Measurements from ENCODE around the gene SERP2. TPM values are rescaled to one million over a fixed set of nuclear protein-coding genes. Genes with fewer than 3 reads are reported as not detected.

SERP2 gene
- total RNA-seq, 1 donor from 2014 or later: not detected

DNA sequence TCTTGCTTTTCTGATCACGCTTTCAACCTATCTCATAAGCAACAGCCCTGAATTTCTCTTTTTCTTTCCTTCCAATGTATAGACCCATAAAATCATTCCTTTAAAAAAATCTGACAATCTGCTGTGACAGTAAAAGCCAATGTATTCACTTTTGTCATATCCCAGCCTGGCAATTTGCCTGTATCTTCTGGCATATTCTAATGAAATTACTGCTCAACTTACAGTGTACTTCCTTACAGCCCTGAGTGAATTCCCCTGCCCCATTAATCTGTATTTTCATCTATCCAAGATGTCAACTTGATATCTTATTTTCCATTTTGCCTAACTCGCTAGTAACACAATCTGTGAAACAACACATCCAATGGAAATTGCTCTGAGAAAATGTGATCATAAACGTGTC is 18.0 kb upstream of the SERP2 start:
- intact Hi-C loops (cut with micrococcal nuclease): no loop called here

DNA sequence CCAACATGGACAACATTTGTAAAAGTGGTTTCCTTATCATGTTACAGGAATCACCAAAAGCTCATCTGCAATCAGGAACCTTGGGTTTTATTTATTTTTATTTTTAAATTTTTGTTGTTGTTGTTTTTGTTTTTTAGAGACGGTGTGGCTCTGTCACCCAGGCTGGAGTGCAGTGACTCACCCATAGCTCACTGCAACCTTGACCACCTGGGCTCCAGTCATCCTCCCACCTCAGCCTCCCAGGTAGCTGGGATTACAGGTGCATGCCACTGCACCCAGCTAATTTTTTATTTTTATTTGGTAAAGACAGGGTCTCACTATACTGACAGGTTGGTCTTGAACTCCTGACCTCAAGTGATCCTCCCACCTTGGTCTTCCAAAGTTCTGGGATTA is 13.6 kb upstream of the SERP2 start:
- intact Hi-C loops (cut with micrococcal nuclease): no loop called here

DNA sequence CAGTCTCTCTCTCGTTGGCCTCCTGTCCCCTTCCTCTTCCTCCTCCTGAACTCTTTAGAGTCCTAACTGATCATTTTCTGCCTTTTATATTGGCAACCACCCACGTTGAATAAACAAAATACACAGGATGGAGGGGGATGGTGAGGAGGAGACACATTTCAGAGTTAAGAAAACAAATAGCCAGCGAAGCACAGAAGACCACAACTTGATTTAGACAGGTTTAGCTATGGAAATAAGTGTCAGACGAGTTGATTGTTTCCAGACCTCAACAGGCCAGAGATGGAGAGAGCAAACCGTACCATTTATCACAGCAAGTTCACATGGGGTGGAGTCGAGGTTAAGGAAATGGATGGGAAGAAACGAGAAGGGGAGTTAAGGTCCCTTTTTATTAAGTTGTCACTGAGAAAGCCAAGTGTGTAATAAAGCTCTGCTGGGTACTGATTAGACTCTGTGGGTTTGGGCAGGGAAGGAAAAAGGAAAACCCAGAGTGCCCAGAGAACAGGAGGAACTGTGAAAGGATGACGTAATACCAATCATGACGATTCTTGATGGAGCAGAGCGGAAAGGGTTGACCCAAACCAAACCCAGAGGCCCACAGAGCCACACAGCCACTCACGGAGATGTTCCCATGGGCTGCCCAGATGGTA is 11.1 kb upstream of the SERP2 start:
- intact Hi-C loops (cut with micrococcal nuclease): no loop called here

DNA sequence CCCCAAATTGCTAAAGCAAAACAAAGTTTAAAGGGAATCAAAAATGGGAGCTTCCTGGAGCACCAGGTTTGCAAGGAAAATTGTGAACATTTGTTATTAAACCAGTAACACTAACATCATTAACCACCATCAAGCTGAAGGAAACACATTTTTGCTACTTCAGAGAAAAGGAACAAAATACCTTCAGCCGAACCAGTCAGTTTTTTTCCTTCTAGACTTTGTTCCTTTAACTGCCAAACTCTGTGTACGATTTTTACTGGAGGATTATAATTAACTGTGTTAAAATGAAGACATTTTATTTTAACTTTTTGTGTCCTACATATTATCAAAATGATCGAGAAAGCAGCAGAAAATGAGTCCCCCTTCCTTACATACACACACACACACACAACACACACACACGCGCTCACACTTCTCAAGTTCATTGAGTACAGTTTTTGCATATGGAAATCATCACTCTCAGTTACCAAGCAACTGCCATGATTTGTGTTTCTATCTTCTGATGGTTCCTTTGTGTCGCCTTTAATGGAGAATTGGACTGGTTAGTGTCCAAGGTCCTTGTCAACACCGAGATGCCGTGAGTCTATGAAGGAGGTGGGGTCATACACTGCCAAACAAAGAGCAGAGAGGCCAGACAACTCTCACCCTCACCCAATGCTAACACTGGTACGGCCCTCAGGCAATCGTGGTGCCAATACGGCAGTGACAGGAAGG is 9.8 kb upstream of the SERP2 start:
- intact Hi-C loops (cut with micrococcal nuclease): no loop called here

DNA sequence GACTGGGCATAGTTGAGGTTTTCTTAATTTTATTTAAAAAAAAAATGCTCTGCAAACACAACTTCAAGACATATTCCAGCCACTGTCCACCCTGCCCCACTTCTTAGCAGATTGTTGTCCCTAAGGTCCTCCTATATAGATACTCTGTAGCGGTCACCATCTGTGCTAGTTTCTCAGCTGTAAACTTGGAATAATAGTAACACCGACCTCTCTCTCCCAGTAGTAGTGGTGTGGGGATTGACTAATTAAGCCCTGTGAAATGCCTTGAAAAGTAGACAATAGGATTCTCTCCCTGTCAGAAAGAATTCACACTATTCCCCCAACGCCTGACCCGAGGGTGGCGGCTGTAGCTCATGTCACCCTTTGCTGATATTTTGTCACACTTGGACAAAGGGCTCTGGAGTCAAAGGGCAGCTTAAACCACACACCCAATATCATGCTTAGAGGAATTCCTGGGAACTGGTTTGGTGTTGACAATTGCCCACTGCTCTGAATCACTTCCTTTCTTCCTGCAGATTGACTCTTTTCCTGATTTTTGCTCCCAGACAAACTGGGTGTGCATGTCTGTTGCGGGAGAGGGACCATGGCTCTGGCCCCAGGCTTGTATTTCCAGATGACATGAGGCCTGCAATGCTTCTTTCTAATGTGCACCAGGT is 9.2 kb upstream of the SERP2 start:
- intact Hi-C loops (cut with micrococcal nuclease): no loop called here

DNA sequence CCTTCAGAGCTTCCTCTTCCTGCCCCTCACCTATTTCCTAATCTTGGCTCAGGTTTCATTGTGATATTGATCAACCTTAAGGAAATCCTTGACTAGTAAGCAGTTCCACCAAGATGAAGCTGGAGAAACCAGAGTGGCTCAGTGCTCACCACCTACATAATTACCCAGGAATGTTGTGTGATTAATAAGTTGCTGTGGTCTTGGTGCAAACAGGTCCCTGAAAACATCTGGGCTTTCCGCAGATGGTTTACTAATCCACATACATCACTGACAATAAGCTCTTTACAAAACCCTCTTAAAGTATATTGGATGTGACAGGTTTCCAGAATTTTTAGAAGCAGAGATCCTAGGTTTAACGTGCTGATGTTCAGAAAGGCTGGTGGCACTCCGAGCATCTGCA is 8.6 kb upstream of the SERP2 start:
- intact Hi-C loops (cut with micrococcal nuclease): no loop called here

DNA sequence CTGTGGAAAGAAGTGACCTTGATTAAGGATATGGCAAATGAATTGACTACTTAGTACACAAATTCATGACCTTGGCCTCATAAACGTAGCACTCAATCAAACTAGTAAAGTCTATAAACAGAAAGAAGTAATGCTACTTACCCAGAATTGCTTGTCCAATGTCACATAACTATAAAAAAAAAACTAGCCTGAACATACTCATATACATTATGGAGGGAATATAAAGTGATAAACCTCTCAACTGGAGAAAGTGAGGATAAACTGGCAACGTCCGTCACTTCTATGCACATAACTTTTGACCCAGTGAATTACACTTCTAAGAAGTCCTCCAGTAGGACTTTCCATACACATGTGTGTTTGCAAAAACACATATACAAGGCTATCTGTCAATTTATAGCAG is 7.7 kb upstream of the SERP2 start:
- intact Hi-C loops (cut with micrococcal nuclease): no loop called here

DNA sequence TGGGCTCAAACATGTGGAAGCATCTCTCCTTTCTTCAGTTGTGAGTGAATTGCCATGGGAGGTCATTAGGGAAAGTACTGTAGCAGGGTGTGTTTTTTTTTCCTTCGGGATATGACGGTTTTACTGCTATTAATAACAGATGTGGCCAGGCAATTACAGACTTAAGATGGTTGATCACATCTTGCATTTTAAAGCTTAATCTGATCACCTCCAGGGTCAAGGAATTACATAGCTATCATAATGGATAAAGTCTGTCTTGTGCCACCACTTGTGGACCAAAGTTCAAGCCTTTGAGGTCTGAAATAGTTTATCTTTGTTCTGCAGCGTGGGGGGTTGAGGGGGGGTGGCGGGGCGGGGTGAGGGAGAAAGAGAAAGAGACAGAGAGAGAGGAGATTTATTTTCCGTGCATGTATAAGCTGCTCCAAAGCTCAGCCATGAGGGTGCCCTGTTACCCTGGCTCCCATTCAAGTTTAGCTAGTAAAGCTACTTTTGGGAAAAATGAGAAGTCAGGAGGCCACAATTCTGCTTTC is 5.5 kb upstream of the SERP2 start:
- intact Hi-C loops (cut with micrococcal nuclease): no loop called here

DNA sequence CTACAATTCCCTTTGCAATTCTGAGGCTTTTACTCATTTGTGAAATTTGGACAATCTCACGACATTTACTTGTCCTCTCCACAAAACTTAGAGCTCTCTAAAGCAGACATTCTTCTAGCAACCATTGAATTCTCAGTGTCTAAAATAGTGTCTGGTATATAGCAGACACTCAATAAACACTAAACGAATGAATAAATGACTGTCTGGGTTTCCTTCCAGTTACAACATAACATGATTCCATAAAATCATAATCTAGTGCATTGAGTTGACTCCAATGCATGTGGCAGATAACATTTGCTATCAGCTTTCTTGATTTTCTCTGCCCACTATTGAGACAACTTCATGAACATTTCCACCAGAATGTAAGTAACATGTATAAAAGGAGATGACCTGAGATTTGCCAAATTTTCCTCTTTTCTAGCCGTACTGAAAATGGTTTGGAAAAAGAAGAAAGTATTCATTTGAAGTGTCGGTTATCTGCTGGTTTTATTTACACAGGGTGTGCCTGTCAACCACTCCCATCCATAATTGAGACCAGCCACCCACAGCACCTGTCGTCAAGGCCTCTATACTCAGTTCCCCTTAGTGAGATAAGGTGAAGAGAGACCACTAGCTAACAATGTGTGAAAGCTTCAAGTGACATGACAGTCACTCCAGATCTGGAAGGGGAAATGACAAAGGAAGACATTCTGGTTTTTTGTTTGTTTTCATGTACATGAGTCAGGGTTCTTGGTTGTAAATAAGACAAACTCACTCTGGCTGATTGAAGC is 4.8 kb upstream of the SERP2 start:
- intact Hi-C loops (cut with micrococcal nuclease): no loop called here

DNA sequence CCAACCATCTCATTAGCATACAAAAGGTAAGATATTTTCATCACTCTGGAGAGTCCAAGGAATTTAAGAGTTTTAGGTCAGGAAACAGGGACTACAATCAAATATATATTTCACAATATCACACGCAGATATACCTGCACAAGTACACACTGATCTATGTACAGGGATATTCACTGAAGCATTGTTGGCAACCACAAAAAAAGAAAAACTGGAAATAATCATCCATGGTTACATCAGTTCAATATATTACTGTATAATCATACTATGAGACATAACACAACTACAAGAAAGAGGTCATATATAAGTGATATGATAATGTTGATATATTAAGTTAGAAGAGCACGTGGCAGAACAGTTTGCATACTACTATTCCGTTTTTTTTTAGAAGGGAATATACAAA is 2.2 kb upstream of the SERP2 start:
- intact Hi-C loops (cut with micrococcal nuclease): no loop called here

DNA sequence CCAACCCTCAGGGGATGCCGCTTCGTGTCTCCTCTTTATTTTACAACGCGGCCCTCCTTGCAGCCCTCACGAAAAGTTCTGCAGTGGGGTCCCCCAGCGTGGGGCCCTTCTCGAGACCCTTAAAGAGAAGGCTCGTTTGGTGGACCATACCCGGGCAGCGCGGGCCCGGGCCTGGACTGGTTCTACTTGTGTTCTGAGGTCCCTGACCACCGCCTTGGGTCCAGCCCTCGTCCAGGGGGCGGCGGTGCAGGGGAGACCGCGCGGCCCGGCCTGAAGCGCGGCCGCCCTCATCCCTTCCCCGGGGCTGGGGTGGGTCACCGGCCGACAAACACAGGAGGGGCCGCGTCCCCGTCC is 400 bp upstream of the SERP2 start:
- intact Hi-C loops (cut with micrococcal nuclease): no loop called here

DNA sequence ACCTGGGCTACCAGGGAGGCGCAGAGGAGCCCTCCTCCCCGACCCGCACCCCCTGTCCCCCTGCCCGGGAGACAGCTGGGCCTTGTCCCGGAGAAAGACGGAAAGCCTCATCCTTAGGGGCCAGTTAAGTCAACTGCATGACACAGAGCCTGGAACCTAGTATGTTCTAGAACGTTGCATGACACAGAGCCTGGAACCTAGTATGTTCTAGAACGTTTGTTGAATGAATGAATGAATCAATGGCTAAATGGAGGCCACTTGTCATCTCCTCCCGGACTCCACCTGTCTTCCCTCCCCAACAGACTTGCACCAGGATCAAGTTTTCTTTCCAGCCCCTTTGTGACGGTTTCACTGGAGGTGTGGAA is 706 bp downstream of the SERP2 start:
- intact Hi-C loops (cut with micrococcal nuclease): no loop called here

DNA sequence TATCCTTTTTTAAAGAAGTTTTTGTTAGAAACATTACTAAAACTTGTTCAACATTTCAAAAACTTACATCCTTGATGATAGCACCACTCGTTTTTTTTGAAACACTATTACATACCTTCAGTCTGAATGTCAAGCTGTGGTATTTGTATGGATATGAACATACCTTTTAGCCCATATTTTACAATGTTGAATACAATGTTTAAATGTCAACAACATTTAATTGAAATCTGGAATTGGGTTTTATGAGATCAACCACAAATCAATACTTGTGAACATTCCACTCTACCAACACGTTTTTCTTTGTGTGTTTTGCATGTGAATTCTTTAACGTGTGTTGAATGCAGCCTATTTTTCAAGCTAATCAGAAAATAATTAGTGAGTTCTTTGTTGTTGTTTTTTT is 4.7 kb downstream of the SERP2 start:
- intact Hi-C loops (cut with micrococcal nuclease): no loop called here

DNA sequence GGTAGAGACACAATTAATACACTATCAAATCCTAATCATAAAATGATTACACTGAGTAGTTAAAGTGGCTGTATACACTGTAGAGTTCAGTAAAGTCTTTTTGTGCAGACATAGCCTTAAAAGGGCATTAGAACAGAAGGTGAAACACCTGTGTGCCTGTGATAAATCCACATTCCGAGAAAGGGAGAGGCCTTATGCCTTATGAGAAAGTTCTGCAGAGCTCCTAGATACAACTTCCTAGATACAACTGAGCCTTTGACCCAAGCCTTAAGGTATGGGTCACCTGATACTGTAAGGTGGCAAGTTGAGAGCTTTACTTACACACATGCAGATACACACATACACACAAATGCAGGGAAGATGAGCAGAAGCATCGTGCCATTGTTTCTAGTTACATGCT is 6.3 kb downstream of the SERP2 start:
- intact Hi-C loops (cut with micrococcal nuclease): no loop called here

DNA sequence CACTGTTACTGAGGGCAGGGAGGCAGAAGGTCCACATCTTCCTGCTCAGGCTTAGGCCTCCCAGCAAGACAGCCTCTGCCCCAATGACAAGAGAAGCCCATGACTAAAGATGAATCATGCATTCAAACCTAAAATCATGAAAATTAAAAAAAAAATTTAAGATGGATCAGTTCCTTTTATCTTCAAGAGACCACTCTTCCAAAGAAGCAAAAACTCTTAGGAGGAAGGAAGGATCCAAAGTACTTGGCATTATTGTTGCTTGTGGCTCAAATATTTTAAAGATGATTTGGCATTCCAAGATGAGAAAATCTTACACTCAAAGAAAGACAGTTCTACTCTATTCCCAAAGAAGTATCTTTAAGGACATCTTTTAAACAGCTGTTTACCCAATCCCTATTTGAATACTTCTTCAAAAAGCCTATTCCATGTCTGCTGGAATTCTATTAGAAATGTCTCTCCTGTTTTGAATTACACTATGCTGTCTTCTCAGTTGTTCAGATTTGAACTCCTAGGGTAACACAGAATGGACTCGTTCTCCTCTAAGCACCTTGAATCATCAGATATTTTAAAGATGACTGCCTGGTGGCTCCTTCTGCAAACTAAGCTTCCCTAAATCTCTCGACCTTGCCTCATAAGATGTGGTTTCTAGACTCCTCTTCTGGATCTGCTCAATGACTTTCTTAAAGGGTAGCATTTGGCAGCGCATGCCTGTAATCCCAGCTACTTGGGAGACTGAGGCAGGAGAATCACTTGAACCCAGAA is 7.0 kb downstream of the SERP2 start:
- intact Hi-C loops (cut with micrococcal nuclease): no loop called here

DNA sequence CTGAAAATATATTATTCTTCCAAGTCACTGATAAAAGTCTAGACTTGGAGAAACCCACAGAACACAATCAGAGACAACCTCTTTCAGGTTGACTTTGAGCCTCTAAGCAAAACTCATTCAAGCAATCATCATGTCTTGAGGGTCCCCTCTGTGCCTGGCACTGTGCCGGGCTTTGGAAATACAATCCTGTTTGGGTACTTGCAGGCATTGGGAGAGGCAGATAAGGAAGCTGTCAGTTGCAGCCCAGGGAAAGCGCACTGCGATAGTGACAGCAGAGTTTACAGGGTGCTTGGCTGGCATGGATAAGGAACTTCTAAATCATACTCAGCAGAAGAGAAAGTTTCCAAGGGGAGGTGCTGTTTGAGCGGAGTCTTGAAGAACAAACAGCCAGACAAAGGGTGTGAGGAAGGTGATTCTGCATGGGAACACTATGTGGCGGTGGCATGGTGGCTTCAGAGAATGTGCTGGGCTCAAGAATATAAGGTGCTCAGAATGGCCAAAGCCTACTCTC is 9.1 kb downstream of the SERP2 start:
- intact Hi-C loops (cut with micrococcal nuclease): no loop called here

DNA sequence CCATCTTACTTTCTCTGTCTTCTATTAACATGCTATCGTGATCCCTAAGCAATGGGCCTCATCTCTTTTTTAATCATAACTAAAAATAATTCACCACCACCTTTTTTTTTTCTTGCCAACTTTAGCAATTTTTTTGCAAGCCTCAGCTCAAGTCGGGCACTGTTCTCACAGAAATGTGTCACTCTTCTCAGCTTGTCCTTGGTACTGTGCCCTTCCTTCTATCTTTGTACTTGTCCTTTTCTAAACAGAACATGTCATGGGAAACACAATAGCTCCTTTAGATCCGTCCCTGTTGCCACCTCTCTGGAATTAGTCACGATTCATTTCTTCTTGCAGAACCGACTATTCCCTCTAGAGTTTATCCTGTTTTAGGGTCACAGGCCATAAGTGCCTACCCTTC is 10.3 kb downstream of the SERP2 start:
- intact Hi-C loops (cut with micrococcal nuclease): no loop called here

DNA sequence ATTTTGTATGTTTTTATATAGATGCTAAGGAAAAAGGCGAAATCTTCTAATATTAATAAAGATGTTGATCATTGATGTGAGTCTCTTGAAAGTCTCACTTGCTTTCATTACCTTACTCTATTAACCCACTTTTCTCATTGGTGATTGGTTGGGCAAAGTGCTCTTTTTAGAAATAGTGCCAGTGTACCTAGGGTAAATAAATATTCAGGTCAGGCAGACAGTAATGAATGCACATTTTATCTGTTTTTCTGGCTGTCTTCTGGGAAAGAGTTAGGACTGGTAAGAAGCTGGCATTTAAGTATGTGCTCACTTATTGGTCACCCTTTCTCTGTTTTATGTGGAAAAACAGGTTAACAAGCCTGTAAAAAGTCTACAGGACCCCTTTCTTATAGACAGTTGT is 11.2 kb downstream of the SERP2 start:
- intact Hi-C loops (cut with micrococcal nuclease): no loop called here

DNA sequence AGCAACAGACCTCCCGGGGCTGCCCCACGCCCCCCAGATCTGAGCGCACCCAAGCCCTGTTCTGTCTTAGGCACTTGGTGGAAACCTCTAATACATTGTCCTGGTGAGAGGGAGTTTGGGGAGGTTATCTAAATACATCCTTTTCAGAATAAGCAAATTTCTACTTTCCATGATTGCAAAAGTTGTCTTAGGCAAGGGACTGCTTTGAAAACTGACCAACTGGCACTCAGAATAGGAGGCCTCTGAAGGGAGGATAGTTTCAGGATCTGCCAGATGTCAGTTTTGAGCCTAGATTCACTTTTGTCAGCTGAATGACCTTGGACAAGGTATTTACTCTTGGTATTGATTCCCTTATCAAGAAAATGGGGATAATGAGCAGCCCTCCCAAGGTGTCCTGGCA is 11.8 kb downstream of the SERP2 start:
- intact Hi-C loops (cut with micrococcal nuclease): no loop called here

DNA sequence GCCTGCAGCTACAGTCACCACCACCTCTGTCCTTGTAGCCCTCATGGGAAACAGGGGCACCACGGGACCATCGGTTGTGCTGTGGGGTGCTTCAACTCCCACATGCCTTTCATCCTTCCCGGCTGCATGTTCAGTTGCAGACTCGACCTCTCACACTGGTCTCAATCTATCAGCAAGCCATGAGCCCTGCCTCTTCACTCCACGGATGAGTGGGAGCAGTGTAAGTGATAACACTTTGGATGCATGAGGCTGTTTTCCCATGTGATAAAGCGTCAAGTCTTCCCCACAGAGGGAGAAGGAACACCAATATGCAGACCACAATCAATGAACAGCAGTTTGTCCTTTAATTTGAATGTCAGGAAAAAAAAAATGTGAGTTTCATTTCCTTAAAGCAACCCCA is 12.2 kb downstream of the SERP2 start:
- intact Hi-C loops (cut with micrococcal nuclease): no loop called here

DNA sequence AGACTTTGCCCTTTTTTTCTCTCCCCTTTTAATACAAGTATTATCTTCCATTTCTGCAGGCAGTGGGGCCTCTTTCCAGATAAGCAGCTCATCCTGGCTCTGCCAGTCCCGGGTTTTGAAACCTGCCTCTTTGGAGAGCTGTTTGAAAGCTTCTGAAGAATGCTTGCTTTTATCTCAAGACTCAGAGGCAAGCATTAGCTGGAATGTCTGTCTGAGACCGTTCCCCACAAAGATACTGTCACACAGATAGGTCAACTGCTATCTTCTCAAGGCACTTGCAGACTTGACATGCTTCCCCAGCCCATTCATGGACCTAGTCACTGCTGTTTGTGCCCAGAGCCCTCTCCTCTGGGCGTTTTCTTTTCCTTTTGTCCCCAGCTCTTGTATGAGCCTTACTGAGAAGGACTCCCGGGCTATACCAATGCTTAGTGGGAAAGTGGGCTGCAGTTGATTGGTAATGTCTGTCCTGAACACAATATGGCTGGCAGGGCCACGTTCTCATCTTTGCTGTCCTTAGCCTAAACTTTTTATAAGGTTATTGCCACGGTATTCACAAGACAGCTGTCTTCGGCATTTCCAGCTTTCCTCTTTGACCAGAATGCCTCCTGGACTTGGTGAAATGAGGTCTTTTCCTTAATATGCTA is 13.4 kb downstream of the SERP2 start:
- intact Hi-C loops (cut with micrococcal nuclease): no loop called here
